Vagina (tissue), 2 donors: Measurements from ENCODE around the gene NCOA5.

Source experiments
- POLR2A ChIP-seq, 2 donors: fragments of 450-650 bp; IDR thresholded peaks; one replicate each; pipeline ENCODE4 v1.6.1; 2017; ENCODE audit warnings: antibody characterized with exemption in 2 of 2, mild to moderate bottlenecking in 2 of 2, moderate library complexity in 2 of 2
- POLR2AphosphoS5 ChIP-seq, 2 donors: sonication (generic); formaldehyde crosslinking; IDR thresholded peaks; one replicate each; pipeline ENCODE4 v1.9.0; 2017; ENCODE audit warnings: antibody characterized with exemption in 2 of 2, mild to moderate bottlenecking in 2 of 2, low read depth in 1 of 2; ENCODE audit not compliant: insufficient read depth in 1 of 2
- TF ChIP-seq, protein P1 (sequence below), 3 experiments: fragments of 450-650 bp in 2 of 3; fragments of 200-600 bp in 1 of 3; sonication (generic) in 1 of 3; IDR thresholded peaks; one replicate each; pipeline ENCODE4 v1.5.1; 2017 to 2019; ENCODE audit warnings: antibody characterized with exemption in 3 of 3, mild to moderate bottlenecking in 2 of 3, moderate library complexity in 2 of 3

DNA sequence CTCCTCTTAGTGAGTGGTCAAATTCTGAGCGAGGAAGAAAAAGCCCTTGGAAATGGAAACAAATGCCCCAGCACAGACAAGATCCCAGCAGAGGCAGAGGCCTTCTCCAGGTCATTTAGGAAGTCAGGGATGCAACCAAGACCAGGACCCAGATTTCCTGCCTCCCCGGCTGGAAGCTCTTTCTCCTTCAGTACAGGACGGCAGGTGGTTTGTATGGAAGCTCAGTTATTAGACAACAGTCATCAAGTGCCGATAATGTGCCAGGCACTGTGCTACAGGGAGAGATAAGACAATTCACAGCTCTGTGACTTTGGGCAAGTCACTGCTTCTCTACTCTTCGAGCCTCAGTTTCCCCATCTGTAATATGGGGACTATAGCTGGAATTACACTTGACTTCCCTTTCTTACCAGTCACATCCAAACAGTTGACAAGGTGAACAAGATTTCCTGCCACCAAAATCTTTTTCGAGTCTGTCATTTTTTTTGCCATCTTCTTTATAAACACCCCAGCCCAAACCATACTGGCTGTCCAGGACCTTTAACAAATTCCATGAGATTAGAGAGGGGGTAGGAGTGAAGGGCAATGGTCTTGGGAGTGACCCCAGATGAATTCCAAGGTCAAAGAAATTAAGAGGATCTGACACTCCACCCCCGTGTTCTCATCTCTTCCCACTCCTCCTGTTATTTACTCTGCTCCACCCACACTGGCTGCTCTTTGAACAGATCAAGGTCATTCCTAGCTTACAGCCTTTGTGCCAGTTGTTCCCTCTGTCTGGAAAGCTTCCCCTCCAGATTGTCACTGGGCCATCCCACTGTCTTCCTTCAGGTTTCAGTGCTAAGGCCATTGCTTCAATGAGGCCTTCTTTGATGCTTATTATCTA is 75.0 kb downstream of the NCOA5 start:
- TF ChIP-seq, protein P1, sequence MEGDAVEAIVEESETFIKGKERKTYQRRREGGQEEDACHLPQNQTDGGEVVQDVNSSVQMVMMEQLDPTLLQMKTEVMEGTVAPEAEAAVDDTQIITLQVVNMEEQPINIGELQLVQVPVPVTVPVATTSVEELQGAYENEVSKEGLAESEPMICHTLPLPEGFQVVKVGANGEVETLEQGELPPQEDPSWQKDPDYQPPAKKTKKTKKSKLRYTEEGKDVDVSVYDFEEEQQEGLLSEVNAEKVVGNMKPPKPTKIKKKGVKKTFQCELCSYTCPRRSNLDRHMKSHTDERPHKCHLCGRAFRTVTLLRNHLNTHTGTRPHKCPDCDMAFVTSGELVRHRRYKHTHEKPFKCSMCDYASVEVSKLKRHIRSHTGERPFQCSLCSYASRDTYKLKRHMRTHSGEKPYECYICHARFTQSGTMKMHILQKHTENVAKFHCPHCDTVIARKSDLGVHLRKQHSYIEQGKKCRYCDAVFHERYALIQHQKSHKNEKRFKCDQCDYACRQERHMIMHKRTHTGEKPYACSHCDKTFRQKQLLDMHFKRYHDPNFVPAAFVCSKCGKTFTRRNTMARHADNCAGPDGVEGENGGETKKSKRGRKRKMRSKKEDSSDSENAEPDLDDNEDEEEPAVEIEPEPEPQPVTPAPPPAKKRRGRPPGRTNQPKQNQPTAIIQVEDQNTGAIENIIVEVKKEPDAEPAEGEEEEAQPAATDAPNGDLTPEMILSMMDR (IDR thresholded peaks at IDR 0.05): no peak
- no peak for TF ChIP-seq POLR2AphosphoS5 (IDR thresholded peaks at IDR 0.05; ENCODE audit: insufficient read depth in 1 of 2, low read depth in 1 of 2)
- TF ChIP-seq POLR2A (IDR thresholded peaks at IDR 0.05): no peak
